Esophagus muscularis mucosa (tissue), 4 donors: ENCODE measurements around the gene EYA2. TPM values are rescaled to one million over a fixed set of nuclear protein-coding genes. Genes with fewer than 3 reads are reported as not detected.

Source experiments
- DNase-seq: peaks from one replicate; pipeline ENCODE4 v3.0.0-alpha.2; 2017; ENCODE audit errors: extremely low spot score
- H3K27ac ChIP-seq, 4 donors: fragments of 200-600 bp; sonication (generic); replicated peaks in 1 of 4; 1 replicate in 3 of 4; 2 replicates in 1 of 4; pipeline ENCODE4 v1.5.1; 2016 to 2019; ENCODE audit warnings: mild to moderate bottlenecking in 1 of 4
- H3K27me3 ChIP-seq, 4 donors: fragments of 200-600 bp; sonication (generic); one replicate each; pipeline versions ENCODE4 v1.5.1 to v1.6.0; 2016 to 2019
- H3K36me3 ChIP-seq, 4 donors: fragments of 200-600 bp; sonication (generic); one replicate each; pipeline ENCODE4 v1.5.1; 2016 to 2019
- H3K4me1 ChIP-seq, 4 donors: fragments of 200-600 bp; sonication (generic); one replicate each; pipeline ENCODE4 v1.5.1; 2016 to 2019
- H3K4me3 ChIP-seq, 4 donors: fragments of 200-600 bp; sonication (generic); 1 replicate in 2 of 4; 2 replicates in 2 of 4; pipeline ENCODE4 v1.5.1; 2016 to 2019; ENCODE audit warnings: mild to moderate bottlenecking in 4 of 4, moderate library complexity in 1 of 4
- H3K9me3 ChIP-seq, 4 donors: fragments of 200-600 bp; sonication (generic); 1 replicate in 3 of 4; 2 replicates in 1 of 4; pipeline ENCODE4 v1.5.1; 2016 to 2019
- CTCF ChIP-seq, 3 experiments: fragments of 200-600 bp in 2 of 3; fragments of 450-650 bp in 1 of 3; sonication (generic) in 2 of 3; IDR thresholded peaks; one replicate each; pipeline ENCODE4 v1.5.1; 2017 to 2019; ENCODE audit warnings: antibody characterized with exemption in 3 of 3, mild to moderate bottlenecking in 2 of 3, moderate library complexity in 1 of 3
- EP300 ChIP-seq: sonication (generic); formaldehyde crosslinking; IDR thresholded peaks from one replicate; pipeline ENCODE4 v1.6.1; 2017; ENCODE audit warnings: antibody characterized with exemption
- POLR2A ChIP-seq: fragments of 450-650 bp; IDR thresholded peaks from one replicate; pipeline ENCODE4 v1.6.1; 2017; ENCODE audit warnings: antibody characterized with exemption, moderate library complexity, mild to moderate bottlenecking, low read depth
- POLR2AphosphoS5 ChIP-seq, 2 donors: sonication (generic); formaldehyde crosslinking; IDR thresholded peaks; one replicate each; pipeline ENCODE4 v1.6.1; 2017; ENCODE audit warnings: antibody characterized with exemption in 2 of 2
- WGBS: methylation state at CpG from one replicate; pipeline ENCODE4 v1.1.5; 2018; 5-methylcytosine and 5-hydroxymethylcytosine counted together
- intact Hi-C: fragments of 100-400 bp; cut with DNase I; formaldehyde crosslinking; loops from one replicate; pipeline ENCODE4 v1.15.1; 2023
- total RNA-seq, 4 donors: library from RNA; depleted of rRNA; stranded (reverse); fragments of >200 nt; gene quantifications; one replicate each; pipeline versions ENCODE4 v1.1.0 to v1.2.1, GENCODE V29; 2016

The EYA2 gene
- total RNA-seq, 4 donors from 2014 or later, result 1.2 to 5.9 (median 4.2) TPM

GRCh38 chr20:46850416-46850815 lies 44.2 kb upstream of the EYA2 start:
- TF ChIP-seq POLR2A, result no peak
- no peak for TF ChIP-seq CTCF (IDR thresholded peaks at IDR 0.05)
- TF ChIP-seq EP300, result no peak
- no peak for TF ChIP-seq POLR2AphosphoS5 (IDR thresholded peaks at IDR 0.05)
- 57% methylated on average over 10 of the region's 10 CpGs for WGBS
- Histone ChIP-seq H3K36me3 (no peaks in the 10 kb centered on the region), H3K4me1 (no peaks in the 10 kb centered on the region), H3K27me3 (no peaks in the 10 kb centered on the region), H3K4me3 (no peak overlapping the region), H3K27ac (no peak overlapping the region), H3K9me3 (no peaks in the 10 kb centered on the region)
- intact Hi-C loops, result no loop called here
- peak; percentile 10 for DNase-seq

GRCh38 chr20:46850896-46851295 lies 43.7 kb upstream of the EYA2 start:
- DNase-seq, result peak; percentile 55
- intact Hi-C loops, result no loop called here
- WGBS, result 78% methylated on average over 7 of the region's 7 CpGs

GRCh38 chr20:46851746-46852145 lies 42.9 kb upstream of the EYA2 start:
- H3K4me3 ChIP-seq, result no peak overlapping the region
- TF ChIP-seq POLR2AphosphoS5 (IDR thresholded peaks at IDR 0.05), result no peak
- TF ChIP-seq CTCF (IDR thresholded peaks at IDR 0.05), result no peak
- no peak for TF ChIP-seq EP300
- no peak for TF ChIP-seq POLR2A
- WGBS, result 96% methylated on average over 4 of the region's 4 CpGs
- H3K36me3 ChIP-seq, result no peaks in the 10 kb centered on the region
- H3K4me1 ChIP-seq, result no peaks in the 10 kb centered on the region
- H3K27ac ChIP-seq, result no peak overlapping the region
- no peaks in the 10 kb centered on the region for H3K27me3 ChIP-seq
- H3K9me3 ChIP-seq, result no peaks in the 10 kb centered on the region
- intact Hi-C loops, result no loop called here
- peak; percentile 53 for DNase-seq

More at GRCh38 chr20:46850896-46851295, 43.7 kb upstream of the EYA2 start:
- TF ChIP-seq CTCF (IDR thresholded peaks at IDR 0.05), result no peak
- no peak for TF ChIP-seq EP300
- TF ChIP-seq POLR2AphosphoS5 (IDR thresholded peaks at IDR 0.05), result no peak
- no peak for TF ChIP-seq POLR2A
- H3K4me1 ChIP-seq, result no peaks in the 10 kb centered on the region
- H3K27me3 ChIP-seq, result no peaks in the 10 kb centered on the region
- H3K36me3 ChIP-seq, result no peaks in the 10 kb centered on the region
- H3K9me3 ChIP-seq, result no peaks in the 10 kb centered on the region
- H3K4me3 ChIP-seq, result no peak overlapping the region
- H3K27ac ChIP-seq, result no peak overlapping the region

GRCh38 chr20:46852313-46852712 lies 42.3 kb upstream of the EYA2 start:
- no peaks in the 10 kb centered on the region for H3K27me3 ChIP-seq
- H3K36me3 ChIP-seq, result no peaks in the 10 kb centered on the region
- TF ChIP-seq EP300, result no peak
- no peak for TF ChIP-seq POLR2A
- TF ChIP-seq CTCF (IDR thresholded peaks at IDR 0.05), result no peak
- no peak for TF ChIP-seq POLR2AphosphoS5 (IDR thresholded peaks at IDR 0.05)
- peak; percentile 75 for DNase-seq
- H3K4me1 ChIP-seq, result no peaks in the 10 kb centered on the region
- no peak overlapping the region for H3K4me3 ChIP-seq
- H3K27ac ChIP-seq, result no peak overlapping the region
- intact Hi-C loops, result no loop called here
- 69% methylated on average over 3 of the region's 4 CpGs for WGBS
- H3K9me3 ChIP-seq, result no peaks in the 10 kb centered on the region

- H3K27me3 ChIP-seq, result no peaks in the 10 kb centered on the region
- H3K36me3 ChIP-seq, result no peaks in the 10 kb centered on the region
- WGBS, result 90% methylated on average over 10 of the region's 10 CpGs
- peak; percentile 57 for DNase-seq
- TF ChIP-seq EP300 (no peak), CTCF (IDR thresholded peaks at IDR 0.05) (no peak), POLR2AphosphoS5 (IDR thresholded peaks at IDR 0.05) (no peak), POLR2A (no peak)
- H3K27ac ChIP-seq, result no peak overlapping the region
- no peaks in the 10 kb centered on the region for H3K9me3 ChIP-seq
- H3K4me3 ChIP-seq, result no peak overlapping the region
- no peaks in the 10 kb centered on the region for H3K4me1 ChIP-seq
- intact Hi-C loops, result no loop called here
These were observed 40.7 kb upstream of the EYA2 start for GRCh38 chr20:46853926-46854325.
